GM21381 (cell line): Measurements from ENCODE around the gene TTLL4.
A peak's percentile ranks its signal among the peaks of the same experiment; 100 is the strongest.
"Not testable (repeated sequence)": the region's sequence is repeated elsewhere in the genome, so short reads cannot be mapped to it uniquely, and the experiment has no call there.

Experiments used
- ATAC-seq: cut with Tn5 transposase; IDR thresholded peaks from one replicate; pipeline ENCODE4 v1.9.1; 2021; ENCODE audit warnings: mild to moderate bottlenecking, moderate library complexity; ENCODE audit not compliant: unreplicated experiment

Gene TTLL4, protein sequence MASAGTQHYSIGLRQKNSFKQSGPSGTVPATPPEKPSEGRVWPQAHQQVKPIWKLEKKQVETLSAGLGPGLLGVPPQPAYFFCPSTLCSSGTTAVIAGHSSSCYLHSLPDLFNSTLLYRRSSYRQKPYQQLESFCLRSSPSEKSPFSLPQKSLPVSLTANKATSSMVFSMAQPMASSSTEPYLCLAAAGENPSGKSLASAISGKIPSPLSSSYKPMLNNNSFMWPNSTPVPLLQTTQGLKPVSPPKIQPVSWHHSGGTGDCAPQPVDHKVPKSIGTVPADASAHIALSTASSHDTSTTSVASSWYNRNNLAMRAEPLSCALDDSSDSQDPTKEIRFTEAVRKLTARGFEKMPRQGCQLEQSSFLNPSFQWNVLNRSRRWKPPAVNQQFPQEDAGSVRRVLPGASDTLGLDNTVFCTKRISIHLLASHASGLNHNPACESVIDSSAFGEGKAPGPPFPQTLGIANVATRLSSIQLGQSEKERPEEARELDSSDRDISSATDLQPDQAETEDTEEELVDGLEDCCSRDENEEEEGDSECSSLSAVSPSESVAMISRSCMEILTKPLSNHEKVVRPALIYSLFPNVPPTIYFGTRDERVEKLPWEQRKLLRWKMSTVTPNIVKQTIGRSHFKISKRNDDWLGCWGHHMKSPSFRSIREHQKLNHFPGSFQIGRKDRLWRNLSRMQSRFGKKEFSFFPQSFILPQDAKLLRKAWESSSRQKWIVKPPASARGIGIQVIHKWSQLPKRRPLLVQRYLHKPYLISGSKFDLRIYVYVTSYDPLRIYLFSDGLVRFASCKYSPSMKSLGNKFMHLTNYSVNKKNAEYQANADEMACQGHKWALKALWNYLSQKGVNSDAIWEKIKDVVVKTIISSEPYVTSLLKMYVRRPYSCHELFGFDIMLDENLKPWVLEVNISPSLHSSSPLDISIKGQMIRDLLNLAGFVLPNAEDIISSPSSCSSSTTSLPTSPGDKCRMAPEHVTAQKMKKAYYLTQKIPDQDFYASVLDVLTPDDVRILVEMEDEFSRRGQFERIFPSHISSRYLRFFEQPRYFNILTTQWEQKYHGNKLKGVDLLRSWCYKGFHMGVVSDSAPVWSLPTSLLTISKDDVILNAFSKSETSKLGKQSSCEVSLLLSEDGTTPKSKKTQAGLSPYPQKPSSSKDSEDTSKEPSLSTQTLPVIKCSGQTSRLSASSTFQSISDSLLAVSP

DNA sequence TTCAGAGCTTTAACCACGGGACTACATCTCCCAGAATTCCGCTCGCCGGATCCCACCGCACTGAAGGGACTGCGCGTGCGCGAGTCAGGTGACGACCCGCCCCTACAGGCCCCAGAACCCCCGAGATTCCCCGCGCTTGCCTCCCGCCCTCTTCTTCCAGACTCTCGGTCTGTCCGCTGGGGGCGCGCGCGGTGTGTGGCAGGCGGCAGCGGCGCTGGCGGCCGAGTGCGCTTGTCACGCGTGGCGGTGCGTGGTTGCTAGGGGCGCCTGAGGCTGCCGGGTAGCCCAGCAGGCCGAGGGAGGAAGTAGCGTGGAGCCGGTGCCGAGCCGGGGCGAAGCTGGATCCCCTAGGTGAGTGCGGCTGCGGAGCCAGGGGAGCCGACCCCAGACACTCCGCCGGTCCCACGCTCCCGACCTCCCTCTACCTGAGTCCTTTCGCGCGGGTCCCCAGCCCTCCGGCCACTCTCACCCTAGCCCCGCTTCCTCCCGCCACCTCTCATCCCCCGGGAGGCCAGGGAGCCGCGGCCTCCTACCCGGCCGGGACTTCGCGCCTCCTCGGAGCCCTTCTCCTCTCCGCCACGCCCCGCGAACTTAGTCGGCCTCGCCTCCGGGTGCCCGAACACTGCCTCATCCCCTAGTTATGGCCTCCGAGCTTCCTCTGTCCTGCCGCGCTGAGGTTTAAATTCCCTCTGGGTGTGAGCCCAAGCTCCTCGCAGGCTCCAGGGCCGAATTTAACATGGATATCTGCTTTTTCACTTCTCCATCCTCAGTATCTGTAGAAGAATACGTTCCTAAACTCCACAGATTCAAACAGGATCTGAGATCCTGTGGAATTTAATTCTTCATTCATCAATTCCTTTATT lies at the start of gene TTLL4:
Gene TTLL4 (plus strand): TSS at position 149 of the 863 bp plus-strand sequence. CDS start 26,842 bp downstream, outside the sequence.
- ATAC-seq = peak; percentile 93

DNA sequence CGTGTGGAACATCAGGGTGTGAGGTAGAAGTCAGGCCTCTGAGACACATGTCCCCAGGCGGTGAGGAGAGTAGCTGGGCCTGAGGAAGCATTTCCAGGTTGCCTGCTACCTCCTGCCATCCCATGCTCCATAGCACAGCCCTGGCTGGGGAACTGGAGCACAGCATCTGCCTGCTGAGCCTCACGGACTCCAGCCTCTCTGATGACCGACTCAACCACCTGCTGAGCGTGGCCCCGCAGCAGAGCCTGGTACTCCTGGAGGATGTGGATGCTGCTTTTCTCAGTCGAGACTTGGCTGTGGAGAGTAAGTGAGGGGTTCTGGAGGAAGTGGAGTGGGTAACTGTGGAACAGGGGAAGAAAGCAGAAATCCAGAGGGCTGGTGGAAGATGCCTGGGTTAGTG lies 48.3 kb upstream of the TTLL4 start:
- no peak for ATAC-seq

DNA sequence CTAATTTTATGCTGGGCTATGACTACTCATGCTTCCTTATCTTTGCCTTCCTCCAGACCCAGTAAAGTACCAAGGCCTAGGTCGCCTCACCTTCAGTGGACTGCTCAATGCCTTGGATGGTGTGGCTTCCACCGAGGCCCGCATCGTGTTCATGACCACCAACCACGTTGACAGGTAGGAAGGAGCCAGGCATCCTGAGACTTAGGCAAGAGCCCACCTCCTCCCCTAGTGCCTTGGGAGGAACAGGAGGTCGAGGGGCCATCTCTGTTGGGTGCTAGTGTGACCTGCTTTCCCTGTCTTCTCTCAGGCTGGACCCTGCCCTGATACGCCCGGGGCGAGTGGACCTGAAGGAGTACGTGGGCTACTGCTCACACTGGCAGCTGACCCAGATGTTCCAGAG lies 47.8 kb upstream of the TTLL4 start:
- no peak for ATAC-seq

DNA sequence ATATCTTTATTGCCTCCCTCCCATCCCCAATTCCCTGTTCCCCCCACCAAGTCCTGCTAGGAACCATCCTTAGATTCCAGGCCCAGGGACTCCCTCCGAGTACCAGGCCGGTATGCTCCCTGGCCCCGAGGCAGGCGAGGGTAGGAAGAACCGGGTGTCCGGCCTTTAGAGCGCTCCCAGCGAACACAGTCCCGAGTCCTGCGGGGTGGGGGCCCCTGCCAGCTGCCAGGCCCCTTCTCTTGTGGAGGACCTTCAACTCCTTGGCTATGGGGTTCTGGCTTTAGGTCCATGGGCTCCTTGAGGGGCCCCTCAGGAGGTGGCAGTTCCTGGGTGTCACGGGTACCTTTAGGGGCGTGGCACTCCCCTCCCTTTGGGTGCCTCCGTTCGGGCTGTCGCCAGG lies 46.7 kb upstream of the TTLL4 start:
- no peak for ATAC-seq

DNA sequence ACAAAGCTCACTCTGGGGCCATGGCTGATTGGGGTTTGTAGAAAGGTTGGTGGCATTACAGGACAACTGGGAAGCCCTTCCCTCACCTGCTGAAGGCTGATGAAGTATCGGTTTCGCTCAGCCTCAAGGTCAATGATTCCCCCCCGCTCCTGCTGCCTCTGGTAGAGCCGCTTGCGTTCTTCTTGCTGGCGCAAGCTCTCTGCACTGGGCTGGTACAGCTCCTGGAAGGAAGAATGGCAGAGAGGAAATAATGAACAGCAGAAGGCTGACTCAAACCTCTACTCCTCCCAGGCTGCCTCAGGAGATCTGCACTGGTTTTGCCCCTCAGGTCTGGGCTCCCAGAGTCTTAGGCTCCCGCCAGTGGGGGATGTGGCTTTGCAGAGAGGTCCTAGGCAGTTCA lies 46.0 kb upstream of the TTLL4 start:
- no peak for ATAC-seq

DNA sequence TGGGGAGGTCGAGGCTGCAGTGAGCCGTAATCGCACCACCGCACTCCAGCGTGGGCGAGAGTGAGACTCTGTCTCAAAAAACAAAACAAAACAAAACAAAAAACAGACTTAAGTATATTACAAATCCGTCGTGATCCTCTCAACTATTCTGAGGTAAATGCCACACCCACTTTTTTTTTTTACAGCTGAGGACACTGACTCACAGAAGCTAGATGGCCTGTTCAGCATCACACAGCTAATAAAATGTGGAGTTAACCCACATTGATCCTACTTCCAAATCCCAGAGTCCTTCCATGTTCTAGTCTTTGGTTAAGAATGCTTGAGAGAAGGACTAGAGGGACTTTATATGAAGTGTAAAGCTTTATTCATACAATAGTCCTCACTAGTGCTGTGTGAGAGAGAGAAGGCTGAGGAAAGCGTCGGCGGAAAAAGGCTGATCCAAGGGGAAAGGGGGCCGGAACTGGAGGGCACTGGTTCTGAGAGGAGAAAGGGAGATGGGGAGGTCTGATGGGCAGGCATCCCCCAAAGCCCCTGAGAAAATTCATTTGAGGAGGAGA lies 39.5 kb upstream of the TTLL4 start:
- ATAC-seq = no peak

DNA sequence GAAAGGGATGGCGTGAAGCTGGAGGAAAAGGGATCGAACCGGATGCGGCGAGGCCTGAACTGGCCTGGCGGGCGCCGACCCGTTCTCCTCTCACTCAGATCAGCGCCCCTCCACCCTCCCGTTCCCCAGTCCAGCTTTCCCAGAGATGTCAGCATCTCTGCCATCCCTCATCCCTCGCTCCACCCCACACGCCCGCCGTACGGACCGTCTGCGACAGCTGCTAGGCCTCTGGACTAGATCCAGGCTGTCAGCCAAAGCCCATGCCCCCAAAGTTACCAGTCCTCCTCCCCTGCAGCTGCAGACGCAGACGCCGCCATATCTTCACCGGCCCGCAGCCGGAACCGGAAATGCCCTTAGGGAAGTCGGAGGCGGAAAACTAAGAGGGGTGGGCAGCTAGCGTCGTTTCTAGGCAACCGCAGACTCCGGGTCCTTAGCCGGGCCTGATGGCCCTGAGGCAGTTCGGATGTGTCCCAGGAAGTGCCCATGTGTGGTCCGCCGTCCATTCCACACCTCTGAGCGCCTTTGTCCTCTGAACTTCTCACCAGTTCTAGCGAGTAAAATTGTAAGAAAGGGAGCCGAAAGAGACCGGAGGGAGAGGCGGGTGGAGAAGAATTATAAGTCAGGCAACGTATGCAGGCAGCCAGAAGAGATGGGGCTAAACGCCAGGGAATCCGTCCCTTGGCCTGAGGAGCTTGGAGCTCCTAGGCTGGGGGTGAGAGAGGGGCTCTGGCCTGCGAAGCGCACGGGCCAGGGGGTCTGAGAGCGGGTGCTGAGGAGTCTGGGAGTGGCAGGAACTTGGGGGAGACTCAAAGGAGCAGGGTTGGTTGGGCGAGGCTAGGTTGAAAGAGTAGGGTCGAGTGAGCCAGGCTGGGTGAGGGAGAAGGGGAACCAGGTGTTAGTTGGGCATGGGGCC lies 38.7 kb upstream of the TTLL4 start, which contains the start of the genes RNF25 and STK36:
Gene RNF25 (minus strand): TSS at position 349 of the 913 bp plus-strand sequence. CDS start 32 bp downstream, at position 317.
Gene STK36 (plus strand): TSS at position 433 of the 913 bp plus-strand sequence. CDS start 744 bp downstream, outside the sequence.
- ATAC-seq = peak; percentile 98

DNA sequence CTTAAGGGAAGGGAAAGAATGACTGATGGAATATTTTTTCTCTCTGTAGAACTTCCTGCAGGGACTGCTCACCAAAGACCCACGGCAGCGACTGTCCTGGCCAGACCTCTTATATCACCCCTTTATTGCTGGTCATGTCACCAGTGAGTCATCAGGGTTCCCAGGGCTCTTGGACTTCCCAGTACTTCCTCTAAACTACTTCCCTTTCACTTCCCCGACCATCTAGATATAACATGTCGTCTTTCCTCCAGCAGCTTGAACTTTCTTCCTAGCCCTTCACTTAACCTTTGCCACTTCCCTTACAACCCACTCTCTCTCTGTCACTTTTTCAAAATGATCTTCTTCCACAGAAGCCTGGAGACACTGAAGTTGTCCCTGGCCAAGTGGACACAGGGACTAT lies 31.5 kb upstream of the TTLL4 start:
- no peak for ATAC-seq

DNA sequence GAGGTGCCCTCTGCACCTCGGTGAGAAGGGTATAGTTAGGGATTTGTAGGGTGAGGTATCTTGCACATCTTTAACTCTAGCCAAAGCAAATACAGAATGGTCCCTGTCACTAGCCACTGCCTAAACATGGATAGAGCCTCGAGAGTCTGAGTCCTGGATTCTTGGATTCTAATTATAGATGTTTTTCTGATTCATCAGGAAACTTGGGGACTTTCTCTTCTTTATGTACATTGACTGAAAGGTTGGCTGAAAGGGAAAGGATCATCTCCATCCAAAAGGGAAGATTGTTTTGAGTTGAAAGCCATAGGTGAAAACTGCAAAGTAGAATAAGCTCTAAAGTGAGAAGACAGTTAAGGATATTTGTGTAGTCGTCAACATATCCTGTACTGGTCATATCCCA lies 30.6 kb upstream of the TTLL4 start:
- no peak for ATAC-seq

DNA sequence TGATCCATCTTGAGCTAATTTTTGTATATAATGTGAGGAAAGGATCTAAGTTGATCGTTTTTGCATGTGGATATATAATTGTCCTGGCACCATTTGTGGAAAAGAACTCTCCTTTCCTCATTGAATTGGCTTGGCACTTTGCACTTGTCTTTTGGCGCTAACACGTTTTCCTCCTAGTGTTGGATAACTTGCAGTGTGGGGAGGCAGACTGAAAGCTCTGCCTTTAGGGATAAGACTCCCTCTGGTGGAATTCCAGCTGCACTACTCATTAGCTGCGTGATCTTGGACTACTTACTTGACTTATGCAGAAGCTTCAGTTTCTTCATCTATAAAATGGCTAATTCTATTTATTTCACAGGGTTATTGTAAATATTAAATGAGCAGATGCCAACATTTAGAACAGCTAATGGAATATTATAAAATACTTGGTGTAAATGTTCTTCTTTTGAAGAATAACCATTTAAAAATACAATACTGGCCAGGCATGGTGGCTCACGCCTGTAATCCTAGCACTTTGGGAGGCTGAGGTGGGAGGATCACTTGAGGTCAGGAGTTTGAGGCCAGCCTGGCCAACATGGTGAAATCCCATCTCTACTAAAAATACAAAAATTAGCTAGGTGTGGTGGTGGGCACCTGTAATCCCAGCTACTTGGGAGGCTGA lies 23.1 kb upstream of the TTLL4 start:
- not testable (repeated sequence) for ATAC-seq

DNA sequence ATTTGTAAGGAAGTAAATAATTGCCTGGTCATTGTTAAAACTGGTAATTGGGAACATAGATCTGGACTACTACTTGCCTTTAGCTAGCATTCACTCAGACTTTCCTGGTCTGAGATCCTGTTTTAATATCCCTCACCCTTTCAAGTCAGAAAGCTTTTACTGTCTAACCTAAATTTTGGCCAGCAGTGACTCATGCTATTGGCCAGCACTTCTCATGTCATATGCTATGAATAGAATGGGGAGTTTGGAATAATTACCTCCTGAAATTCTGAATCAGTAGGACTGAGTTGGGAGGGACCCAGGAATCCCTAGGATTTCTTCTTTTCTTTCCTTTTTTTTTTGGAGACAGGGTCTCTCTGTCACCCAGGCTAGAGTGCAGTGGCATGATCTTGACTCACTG lies 19.4 kb upstream of the TTLL4 start:
- no peak for ATAC-seq

DNA sequence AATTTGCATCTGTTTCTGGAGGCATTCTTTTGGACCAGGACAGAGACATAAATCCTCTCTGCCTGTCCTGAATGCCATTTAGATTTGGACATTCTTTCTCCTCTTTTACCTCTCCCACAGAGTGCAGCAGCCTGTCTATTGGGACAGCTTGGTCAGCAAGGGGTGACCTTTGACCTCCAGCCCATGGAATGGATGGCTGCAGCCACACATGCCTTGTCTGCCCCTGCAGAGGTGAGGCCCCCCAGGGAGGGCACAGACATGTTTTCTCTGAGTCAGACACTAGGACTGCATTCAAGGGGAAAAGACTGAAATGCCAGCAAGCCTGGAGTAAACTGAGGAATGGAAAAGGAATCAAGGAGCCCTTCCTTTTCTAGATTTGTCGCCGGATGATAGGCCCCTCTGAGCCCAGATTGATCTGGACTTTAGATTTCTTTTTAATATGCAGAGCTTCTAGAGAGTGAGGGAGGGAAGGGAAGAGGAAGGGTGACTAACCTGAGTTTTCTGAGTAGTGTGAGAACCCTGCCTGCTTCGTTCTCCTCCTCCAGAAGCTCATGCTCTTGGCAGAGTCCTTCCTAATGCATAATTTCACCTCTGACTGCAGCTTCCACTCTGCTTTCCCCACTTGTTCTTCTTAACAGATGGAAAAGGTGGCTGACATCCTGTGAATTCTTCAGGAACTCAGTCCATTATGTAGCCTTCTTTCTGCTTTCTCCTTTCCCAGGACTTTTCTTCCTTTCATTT lies 16.1 kb upstream of the TTLL4 start:
- ATAC-seq = no peak

DNA sequence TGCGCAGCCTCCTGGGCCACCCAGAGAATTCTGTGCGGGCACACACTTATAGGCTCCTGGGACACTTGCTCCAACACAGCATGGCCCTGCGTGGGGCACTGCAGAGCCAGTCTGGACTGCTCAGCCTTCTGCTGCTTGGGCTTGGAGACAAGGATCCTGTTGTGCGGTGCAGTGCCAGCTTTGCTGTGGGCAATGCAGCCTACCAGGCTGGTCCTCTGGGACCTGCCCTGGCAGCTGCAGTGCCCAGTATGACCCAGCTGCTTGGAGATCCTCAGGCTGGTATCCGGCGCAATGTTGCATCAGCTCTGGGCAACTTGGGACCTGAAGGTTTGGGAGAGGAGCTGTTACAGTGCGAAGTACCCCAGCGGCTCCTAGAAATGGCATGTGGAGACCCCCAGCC lies 11.8 kb upstream of the TTLL4 start:
- no peak for ATAC-seq

DNA sequence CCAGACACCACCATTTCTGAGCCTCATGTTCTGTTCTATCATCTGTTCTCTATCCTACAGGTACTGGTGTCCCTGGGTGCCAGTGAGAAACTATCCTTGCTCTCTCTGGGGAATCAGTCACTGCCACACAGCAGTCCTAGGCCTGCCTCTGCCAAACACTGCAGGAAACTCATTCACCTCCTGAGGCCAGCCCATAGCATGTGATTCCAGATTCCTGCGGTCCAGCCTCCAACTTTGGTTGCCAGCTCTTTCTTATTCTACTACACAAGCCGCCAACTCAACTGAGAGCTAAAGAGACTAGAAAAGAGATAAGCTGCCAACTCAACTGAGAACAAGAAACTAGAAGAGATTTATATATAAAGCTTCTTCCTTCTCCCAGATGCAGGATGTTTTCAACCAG lies 8.8 kb upstream of the TTLL4 start:
- no peak for ATAC-seq

DNA sequence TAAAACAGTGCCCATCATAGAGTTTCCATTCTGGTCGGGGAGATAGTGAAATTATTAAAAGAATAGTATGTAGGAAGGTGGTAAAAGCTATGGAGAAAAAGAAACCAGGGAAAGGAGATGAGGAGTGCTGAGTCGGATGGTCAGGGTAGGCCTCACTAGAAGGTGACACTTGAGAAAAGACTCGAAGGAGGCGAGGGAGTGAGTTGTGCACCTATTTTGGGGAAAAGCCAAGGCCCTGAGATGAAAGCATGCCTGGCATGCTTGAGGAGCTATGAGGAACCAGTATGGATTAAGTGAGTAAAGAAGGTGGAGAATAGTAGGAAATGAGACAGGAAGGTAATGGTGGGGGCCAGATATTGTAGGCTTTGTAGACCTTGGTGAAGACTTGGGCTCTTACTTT lies 7.3 kb upstream of the TTLL4 start:
- ATAC-seq = no peak

DNA sequence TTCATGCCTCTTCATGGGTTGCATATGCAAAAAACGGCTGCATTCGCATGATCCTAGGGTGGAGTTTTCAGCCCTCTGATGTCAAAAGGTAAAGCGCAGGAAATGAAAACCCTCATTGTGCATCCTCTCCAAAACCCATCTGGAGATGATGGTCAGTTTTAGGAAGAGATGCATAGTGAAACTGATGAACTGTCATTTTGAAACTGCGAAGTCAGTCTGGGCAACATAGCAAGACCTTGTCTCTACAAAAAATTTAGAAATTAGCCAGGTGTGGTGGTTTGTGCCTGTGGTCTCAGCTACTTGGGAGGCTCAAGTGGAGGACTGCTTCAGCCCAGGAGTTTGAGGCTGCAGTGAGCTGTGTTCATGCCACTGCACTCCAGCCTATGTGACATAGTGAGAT lies 2.5 kb upstream of the TTLL4 start:
- ATAC-seq = peak; percentile 27

DNA sequence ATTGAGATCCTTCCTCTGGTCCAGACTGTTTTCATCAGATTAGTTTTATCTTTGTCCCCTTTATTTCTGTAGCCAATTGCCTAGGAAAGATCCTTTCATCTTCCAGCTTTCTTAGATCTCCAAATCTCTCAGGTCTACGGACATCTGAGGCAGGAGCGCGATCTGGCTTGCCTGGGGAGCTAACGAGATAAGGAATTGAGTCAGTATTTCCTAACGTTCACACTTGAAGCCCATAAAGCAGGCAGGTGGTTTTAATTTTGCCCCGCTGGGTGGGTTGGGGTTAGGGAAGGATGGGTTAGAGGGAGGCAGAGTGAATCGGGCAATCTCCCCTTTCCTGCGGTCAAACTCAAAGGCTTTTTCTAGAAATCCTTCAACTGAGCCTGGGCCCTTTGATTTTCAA lies 727 bp upstream of the TTLL4 start:
- no peak for ATAC-seq

DNA sequence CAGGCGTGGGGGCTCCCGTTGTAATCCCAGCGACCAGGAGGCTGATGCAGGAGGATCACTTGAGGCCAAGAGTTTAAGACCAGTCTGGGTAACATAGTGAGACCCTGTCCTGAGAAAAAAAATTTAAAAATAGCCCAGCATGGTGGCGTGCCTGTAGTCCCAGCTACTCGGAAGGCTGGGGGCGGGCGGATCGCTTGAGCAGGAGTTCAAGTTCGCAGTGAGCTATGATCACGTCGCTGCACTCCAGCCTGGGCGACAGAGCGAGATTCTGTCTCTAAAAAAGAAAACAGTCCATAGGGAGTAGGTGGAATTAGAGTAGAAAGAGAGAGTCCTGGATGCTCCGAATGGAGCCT lies 325 bp upstream of the TTLL4 start:
- ATAC-seq = no peak
